ENCODE measurements around the gene RPS29. TPM values are rescaled to one million over a fixed set of nuclear protein-coding genes. Genes with fewer than 3 reads are reported as not detected.

RPS29 gene
- total and polyA plus RNA-seq, 2 of the 13 experiments (the other 11 are each of a cell fraction or from before 2014, with no cell fraction given), result 4,303 to 8,215 TPM

DNA sequence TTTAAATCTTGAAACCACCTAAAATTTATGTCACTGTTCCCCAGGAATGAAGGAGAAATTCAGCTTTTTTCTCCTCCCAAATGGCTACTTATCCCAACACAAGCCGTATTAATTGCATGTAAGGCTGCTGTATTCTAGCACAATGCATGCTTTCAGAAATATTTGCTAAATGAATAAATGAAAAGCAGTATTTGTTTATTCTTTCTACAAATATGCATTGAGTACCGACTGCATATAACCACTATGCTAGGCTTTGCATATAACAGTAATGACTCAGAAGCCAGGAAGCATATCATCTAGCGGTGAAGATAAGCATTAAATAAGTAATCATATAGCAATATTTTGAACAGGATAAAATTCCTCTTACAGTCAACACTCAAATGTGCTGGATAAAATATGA is 6.8 kb upstream of the RPS29 start (continued):
- TF ChIP-seq ZBTB40 (IDR thresholded peaks at IDR 0.05) (no peak), ZBTB40 (CRISPR knock-in tag; IDR thresholded peaks at IDR 0.05) (no peak), E2F5 (CRISPR knock-in tag; conservative IDR thresholded peaks at IDR 0.05) (no peak), ZNF512 (CRISPR knock-in tag; IDR thresholded peaks at IDR 0.05) (no peak), FOXC1 (CRISPR knock-in tag; IDR thresholded peaks at IDR 0.05; ENCODE audit: borderline replicate concordance) (no peak), DNMT1 (CRISPR knock-in tag; IDR thresholded peaks at IDR 0.05) (no peak), ZNF614 (CRISPR knock-in tag; IDR thresholded peaks at IDR 0.05; ENCODE audit: borderline replicate concordance) (no peak), MZF1 (CRISPR knock-in tag; IDR thresholded peaks at IDR 0.05; ENCODE audit: borderline replicate concordance) (no peak), FLYWCH1 (CRISPR knock-in tag; IDR thresholded peaks at IDR 0.05) (no peak)
- TF ChIP-seq, protein P1, sequence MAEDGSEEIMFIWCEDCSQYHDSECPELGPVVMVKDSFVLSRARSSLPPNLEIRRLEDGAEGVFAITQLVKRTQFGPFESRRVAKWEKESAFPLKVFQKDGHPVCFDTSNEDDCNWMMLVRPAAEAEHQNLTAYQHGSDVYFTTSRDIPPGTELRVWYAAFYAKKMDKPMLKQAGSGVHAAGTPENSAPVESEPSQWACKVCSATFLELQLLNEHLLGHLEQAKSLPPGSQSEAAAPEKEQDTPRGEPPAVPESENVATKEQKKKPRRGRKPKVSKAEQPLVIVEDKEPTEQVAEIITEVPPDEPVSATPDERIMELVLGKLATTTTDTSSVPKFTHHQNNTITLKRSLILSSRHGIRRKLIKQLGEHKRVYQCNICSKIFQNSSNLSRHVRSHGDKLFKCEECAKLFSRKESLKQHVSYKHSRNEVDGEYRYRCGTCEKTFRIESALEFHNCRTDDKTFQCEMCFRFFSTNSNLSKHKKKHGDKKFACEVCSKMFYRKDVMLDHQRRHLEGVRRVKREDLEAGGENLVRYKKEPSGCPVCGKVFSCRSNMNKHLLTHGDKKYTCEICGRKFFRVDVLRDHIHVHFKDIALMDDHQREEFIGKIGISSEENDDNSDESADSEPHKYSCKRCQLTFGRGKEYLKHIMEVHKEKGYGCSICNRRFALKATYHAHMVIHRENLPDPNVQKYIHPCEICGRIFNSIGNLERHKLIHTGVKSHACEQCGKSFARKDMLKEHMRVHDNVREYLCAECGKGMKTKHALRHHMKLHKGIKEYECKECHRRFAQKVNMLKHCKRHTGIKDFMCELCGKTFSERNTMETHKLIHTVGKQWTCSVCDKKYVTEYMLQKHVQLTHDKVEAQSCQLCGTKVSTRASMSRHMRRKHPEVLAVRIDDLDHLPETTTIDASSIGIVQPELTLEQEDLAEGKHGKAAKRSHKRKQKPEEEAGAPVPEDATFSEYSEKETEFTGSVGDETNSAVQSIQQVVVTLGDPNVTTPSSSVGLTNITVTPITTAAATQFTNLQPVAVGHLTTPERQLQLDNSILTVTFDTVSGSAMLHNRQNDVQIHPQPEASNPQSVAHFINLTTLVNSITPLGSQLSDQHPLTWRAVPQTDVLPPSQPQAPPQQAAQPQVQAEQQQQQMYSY (CRISPR knock-in tag; IDR thresholded peaks at IDR 0.05), result no peak
